ENCODE results near the gene FCN2. TPM values are rescaled to one million over a fixed set of nuclear protein-coding genes. Genes with fewer than 3 reads are reported as not detected.

The FCN2 gene
- total RNA-seq, 6 experiments from 2014 or later: 46.6 to 116 (median 77.3) TPM

- Histone ChIP-seq H3K27me3 (no peaks in the 10 kb centered on the region), H3K36me3 (no peaks in the 10 kb centered on the region), H3K4me1 (no peaks in the 10 kb centered on the region), H3K4me3 (no peak overlapping the region), H3K27ac (no peak overlapping the region), H3K9me3 (no peaks in the 10 kb centered on the region)
- peak in 1 of 4 donors; percentile 11 for ATAC-seq
- no peak for DNase-seq
- TF ChIP-seq POLR2A (IDR thresholded peaks at IDR 0.05) (no peak), CTCF (IDR thresholded peaks at IDR 0.05) (no peak)
- intact Hi-C loops (cut with DNase I): no loop called here
- WGBS (ENCODE audit: insufficient coverage, low coverage, low lambda C conversion rate, missing lambda C conversion rate): 49% methylated on average over 8 of the region's 8 CpGs
Observed at GRCh38 chr9:134891053-134891452, 10.4 kb downstream of the FCN2 start.

GRCh38 chr9:134891713-134892112, 11.1 kb downstream of the FCN2 start:
- H3K27ac ChIP-seq: no peak overlapping the region
- WGBS (ENCODE audit: insufficient coverage, low coverage, low lambda C conversion rate, missing lambda C conversion rate): 51% methylated on average over 2 of the region's 5 CpGs
- DNase-seq: peak in 1 of 3 donors; percentile 52
- no peaks in the 10 kb centered on the region for H3K9me3 ChIP-seq
- no peaks in the 10 kb centered on the region for H3K27me3 ChIP-seq
- no peaks in the 10 kb centered on the region for H3K36me3 ChIP-seq
- no peak overlapping the region for H3K4me3 ChIP-seq
- peak in 3 of 4 donors; percentile 12 to 23 (median 21) for ATAC-seq
- intact Hi-C loops (cut with DNase I): no loop called here
- TF ChIP-seq POLR2A (IDR thresholded peaks at IDR 0.05) (no peak), CTCF (IDR thresholded peaks at IDR 0.05) (no peak)
- no peaks in the 10 kb centered on the region for H3K4me1 ChIP-seq

GRCh38 chr9:134892221-134892620, 11.6 kb downstream of the FCN2 start:
- intact Hi-C loops (cut with DNase I): no loop called here
- Histone ChIP-seq H3K27me3 (no peaks in the 10 kb centered on the region), H3K27ac (no peak overlapping the region), H3K4me1 (no peaks in the 10 kb centered on the region), H3K9me3 (no peaks in the 10 kb centered on the region), H3K36me3 (no peaks in the 10 kb centered on the region), H3K4me3 (no peak overlapping the region)
- DNase-seq (peak in 1 of 3 donors; percentile 42), ATAC-seq (no peak)
- TF ChIP-seq CTCF (IDR thresholded peaks at IDR 0.05): no peak
- WGBS (ENCODE audit: insufficient coverage, low coverage, low lambda C conversion rate, missing lambda C conversion rate): 80% methylated on average over 1 of the region's 6 CpGs

- H3K9me3 ChIP-seq: no peaks in the 10 kb centered on the region
- H3K36me3 ChIP-seq: no peaks in the 10 kb centered on the region
- WGBS (ENCODE audit: insufficient coverage, low coverage, low lambda C conversion rate, missing lambda C conversion rate): 49% methylated on average over 6 of the region's 7 CpGs
- no peak overlapping the region for H3K27ac ChIP-seq
- no peaks in the 10 kb centered on the region for H3K27me3 ChIP-seq
- H3K4me1 ChIP-seq: no peaks in the 10 kb centered on the region
- no peak for TF ChIP-seq CTCF (IDR thresholded peaks at IDR 0.05)
- no peak for TF ChIP-seq POLR2A (IDR thresholded peaks at IDR 0.05)
- DNase-seq: no peak
- ATAC-seq: no peak
- no peak overlapping the region for H3K4me3 ChIP-seq
- intact Hi-C loops (cut with DNase I): no loop called here
Observed at GRCh38 chr9:134892820-134893420, 12.3 kb downstream of the FCN2 start.
